H1 (cell line): ENCODE measurements around the gene OSBPL2. TPM values are rescaled to one million over a fixed set of nuclear protein-coding genes. Genes with fewer than 3 reads are reported as not detected.

Experiments used
- ASH2L ChIP-seq: fragments of 200-600, 300-600 bp; sonication (generic); IDR thresholded peaks from one replicate; pipeline ENCODE4 v1.7.1; 2017; ENCODE audit warnings: low read length
- CHD7 ChIP-seq: fragments of 300-600 bp; sonication (generic); IDR thresholded peaks from 2 replicates; pipeline ENCODE4 v1.7.1; 2012; ENCODE audit warnings: low read length, moderate library complexity, mild to moderate bottlenecking, inconsistent platforms; ENCODE audit not compliant: insufficient replicate concordance
- E2F6 ChIP-seq: IDR thresholded peaks from 2 replicates; pipeline ENCODE4 v1.6.1; 2012; ENCODE audit warnings: inconsistent platforms
- EZH2 ChIP-seq: fragments of 200-600 bp; sonication (generic); IDR thresholded peaks from 2 replicates; pipeline ENCODE4 v1.7.1; 2012; ENCODE audit warnings: low read depth, mild to moderate bottlenecking, moderate library complexity, low read length, inconsistent platforms; ENCODE audit not compliant: severe bottlenecking
- GABPA ChIP-seq: IDR thresholded peaks from 2 replicates; pipeline ENCODE4 v1.6.1; 2011; ENCODE audit warnings: mild to moderate bottlenecking, low read length, moderate library complexity, borderline replicate concordance; ENCODE audit not compliant: insufficient read depth
- JUN ChIP-seq: IDR thresholded peaks from 2 replicates; pipeline ENCODE4 v1.6.1; 2011; ENCODE audit warnings: low read depth, mild to moderate bottlenecking, improper control_type of control experiment, low read length
- RFX5 ChIP-seq: IDR thresholded peaks from 2 replicates; pipeline ENCODE4 v1.6.1; 2011; ENCODE audit warnings: low read depth, low read length, improper control_type of control experiment, borderline replicate concordance
- RXRA ChIP-seq: IDR thresholded peaks from 2 replicates; pipeline ENCODE4 v1.6.1; 2011; ENCODE audit warnings: low read depth, mild to moderate bottlenecking, low read length, moderate library complexity; ENCODE audit not compliant: insufficient read depth
- SAP30 ChIP-seq: fragments of 300-600 bp; sonication (generic); IDR thresholded peaks from 2 replicates; pipeline ENCODE4 v1.7.1; 2012; ENCODE audit warnings: low read length, moderate library complexity, mild to moderate bottlenecking, inconsistent platforms; ENCODE audit not compliant: insufficient read depth, insufficient replicate concordance
- TAF7 ChIP-seq: optimal IDR thresholded peaks from 2 replicates; pipeline ENCODE3; 2011; ENCODE audit warnings: low read depth, mild to moderate bottlenecking, inconsistent platforms, low read length, moderate library complexity, borderline replicate concordance
- polyA plus RNA-seq, 7 experiments: library from polyadenylated mRNA; depleted of rRNA in 3 of 7; stranded (reverse) in 5 of 7; unstranded in 2 of 7; fragments of >200 nt in 5 of 7; fragments of 200-250 nt in 2 of 7; gene quantifications; 1 replicate in 5 of 7; 2 replicates in 1 of 7; 4 replicates in 1 of 7; pipeline versions ENCODE4 v1.2.1 to v1.2.3, GENCODE V29; 2011 to 2013; ENCODE audit warnings: missing spikeins in 2 of 7, mixed read lengths in 2 of 7
- total RNA-seq: library from RNA; stranded (reverse); fragmentation: NEBNext Ultra II Directional; extraction: Animal tissue kit (Norgen Biotek cat#: 25700); gene quantifications from 2 replicates; pipeline ENCODE4 v1.2.1, GENCODE V29; 2021

Gene OSBPL2
- total and polyA plus RNA-seq, 2 of the 8 experiments (the other 6 are each of a cell fraction or from before 2014, with no cell fraction given), result 11.7 to 42.4 TPM

- no peak for TF ChIP-seq CHD7
- no peak for TF ChIP-seq GABPA
- no peak for TF ChIP-seq RFX5
- TF ChIP-seq ASH2L, result no peak
- no peak for TF ChIP-seq JUN
- no peak for TF ChIP-seq RXRA
- TF ChIP-seq SAP30, result no peak
- no peak for TF ChIP-seq E2F6
- TF ChIP-seq TAF7, result no peak
- TF ChIP-seq EZH2, result no peak
These were observed 62.9 kb downstream of the OSBPL2 start (continued) for GRCh38 chr20:62301111-62301668.
